Measurements from ENCODE around the gene EIF4A3. TPM values are rescaled to one million over a fixed set of nuclear protein-coding genes. Genes with fewer than 3 reads are reported as not detected.

Gene EIF4A3
- total and polyA plus RNA-seq, 10 of the 15 experiments (the other 5 are each of a cell fraction or from before 2014, with no cell fraction given): 53.3 to 225 (median 103) TPM

GRCh38 chr17:80110927-80111701 is 35.8 kb downstream of the EIF4A3 start:
- Histone ChIP-seq H3K36me3 (ENCODE audit: control insufficient read depth in 2 of 2, insufficient read depth in 2 of 2, low read length in 1 of 2) (no peaks in the 10 kb centered on the region), H3K9ac (ENCODE audit: control insufficient read depth, insufficient read depth, low read length) (no peak overlapping the region), H3K4me2 (ENCODE audit: control insufficient read depth, insufficient read depth) (no peak overlapping the region), H3K79me2 (ENCODE audit: control insufficient read depth, insufficient read depth, low read length) (no peaks in the 10 kb centered on the region), H3K27me3 (replicated peaks in 1 of 2; ENCODE audit: control insufficient read depth in 2 of 2, insufficient read depth in 2 of 2, low read length in 1 of 2) (peaks cover 0 to 3% of the 10 kb centered on the region in 2 experiments; a peak in 2 of 4 replicates), H3K4me3 (no peak overlapping the region), H3K27ac (ENCODE audit: control insufficient read depth, insufficient read depth) (no peak overlapping the region), H4K20me1 (ENCODE audit: control insufficient read depth, insufficient read depth) (no peaks in the 10 kb centered on the region; the same call in 1 of the 2 replicates), H3K4me1 (ENCODE audit: control insufficient read depth, insufficient read depth, low read length) (no peaks in the 10 kb centered on the region), H2AFZ (ENCODE audit: control insufficient read depth, low read depth, low read length) (no peak overlapping the region), H3K9me3 (replicated peaks; ENCODE audit: control insufficient read depth, insufficient read depth, low read length) (no peaks in the 10 kb centered on the region; the same call in 2 of the 3 replicates)
- intact Hi-C loops (cut with micrococcal nuclease; ENCODE audit: unreplicated experiment): no loop called here
- in situ Hi-C loops (cut with MboI): no loop called here
- RAD21 ChIA-PET (ENCODE audit: unreplicated experiment): no interaction called here
- POLR2A ChIA-PET: no interaction called here
- SMC1A ChIA-PET (ENCODE audit: uncharacterized antibody, unreplicated experiment): no interaction called here
- no peak for DNase-seq (ENCODE audit: low read depth, low spot score)
- 47% methylated on average over 17 of the region's 21 CpGs for WGBS (ENCODE audit: insufficient coverage, insufficient replicate concordance, low lambda C conversion rate, missing lambda C conversion rate)
- BruUV-seq (replicated peaks): no TSS peak
- CTCF ChIA-PET: interaction anchor here (0.6 kb wide), 1 partner anchor 10 kb away, joined by 3 read pairs; the partner anchor contains the start of gene GAA
- ATAC-seq: no peak
- no peak for FAIRE-seq
- TF ChIP-seq BRCA1 (IDR thresholded peaks at IDR 0.05; ENCODE audit: low read depth, low read length) (no peak), NFIC (IDR thresholded peaks at IDR 0.05; ENCODE audit: low read depth, low read length) (no peak), PKNOX1 (IDR thresholded peaks at IDR 0.05) (no peak), CEBPZ (IDR thresholded peaks at IDR 0.05; ENCODE audit: low read depth, low read length) (no peak), ZBED1 (IDR thresholded peaks at IDR 0.05; ENCODE audit: borderline replicate concordance) (no peak), CUX1 (IDR thresholded peaks at IDR 0.05; ENCODE audit: insufficient replicate concordance, low read depth, low read length) (no peak), TBL1XR1 (IDR thresholded peaks at IDR 0.05; ENCODE audit: low read depth, low read length) (no peak)
- TF ChIP-seq, protein P1, sequence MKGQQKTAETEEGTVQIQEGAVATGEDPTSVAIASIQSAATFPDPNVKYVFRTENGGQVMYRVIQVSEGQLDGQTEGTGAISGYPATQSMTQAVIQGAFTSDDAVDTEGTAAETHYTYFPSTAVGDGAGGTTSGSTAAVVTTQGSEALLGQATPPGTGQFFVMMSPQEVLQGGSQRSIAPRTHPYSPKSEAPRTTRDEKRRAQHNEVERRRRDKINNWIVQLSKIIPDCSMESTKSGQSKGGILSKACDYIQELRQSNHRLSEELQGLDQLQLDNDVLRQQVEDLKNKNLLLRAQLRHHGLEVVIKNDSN (IDR thresholded peaks at IDR 0.05; ENCODE audit: borderline replicate concordance, extremely low read length, insufficient read depth, low read depth, low read length): no peak
- TF ChIP-seq, protein P2, sequence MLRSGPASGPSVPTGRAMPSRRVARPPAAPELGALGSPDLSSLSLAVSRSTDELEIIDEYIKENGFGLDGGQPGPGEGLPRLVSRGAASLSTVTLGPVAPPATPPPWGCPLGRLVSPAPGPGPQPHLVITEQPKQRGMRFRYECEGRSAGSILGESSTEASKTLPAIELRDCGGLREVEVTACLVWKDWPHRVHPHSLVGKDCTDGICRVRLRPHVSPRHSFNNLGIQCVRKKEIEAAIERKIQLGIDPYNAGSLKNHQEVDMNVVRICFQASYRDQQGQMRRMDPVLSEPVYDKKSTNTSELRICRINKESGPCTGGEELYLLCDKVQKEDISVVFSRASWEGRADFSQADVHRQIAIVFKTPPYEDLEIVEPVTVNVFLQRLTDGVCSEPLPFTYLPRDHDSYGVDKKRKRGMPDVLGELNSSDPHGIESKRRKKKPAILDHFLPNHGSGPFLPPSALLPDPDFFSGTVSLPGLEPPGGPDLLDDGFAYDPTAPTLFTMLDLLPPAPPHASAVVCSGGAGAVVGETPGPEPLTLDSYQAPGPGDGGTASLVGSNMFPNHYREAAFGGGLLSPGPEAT (IDR thresholded peaks at IDR 0.05; ENCODE audit: low read depth): no peak
